K562 (cell line): ENCODE measurements around the gene MYO6. TPM values are rescaled to one million over a fixed set of nuclear protein-coding genes. Genes with fewer than 3 reads are reported as not detected.

Source experiments
- ATAC-seq: fragments of 200-7000 bp; cut with Tn5 transposase; 3 replicates; pipeline ENCODE4 v1.9.1; 2020; ENCODE audit warnings: moderate library complexity
- BruUV-seq: library from RNA; stranded (reverse); fragments of 400-500 nt; replicated peaks from 2 replicates; lab custom pipeline; 2021; lab: Mats Ljungman, UMichigan
- CTCF ChIA-PET: fragments of 300-600 bp; formaldehyde crosslinking; extraction: SDS; loops from one replicate; lab custom pipeline; 2021; ENCODE audit warnings: low intra/inter-chr PET ratio; lab: Yijun Ruan, JAX
- POLR2A ChIA-PET: fragments of 300-600, 350-650 bp; sonication (Branson Sonifier 250); formaldehyde crosslinking; extraction: SDS; loops from one replicate; lab custom pipeline; 2021; ENCODE audit warnings: antibody characterized with exemption, inconsistent platforms; lab: Yijun Ruan, JAX
- DNase-seq, 4 experiments: peaks; one replicate each; pipeline versions ENCODE4 v3.0.0 to v3.0.0-alpha.2; 2011 to 2018; ENCODE audit warnings: low spot score in 3 of 4, mixed read lengths in 3 of 4; ENCODE audit errors: extremely low read depth in 1 of 4
- FAIRE-seq: peaks from 2 replicates; lab custom pipeline; 2011; peaks lifted over from hg19 to GRCh38; lab: Jason Lieb, UNC
- H2AFZ ChIP-seq: 2 replicates; pipeline ENCODE4 v1.6.0; 2011; ENCODE audit warnings: low read depth, low read length, control low read depth, inconsistent platforms
- H3K27ac ChIP-seq: fragments of 200-600 bp; 3 replicates; pipeline ENCODE4 v1.8.0; 2011; ENCODE audit warnings: low read depth, mild to moderate bottlenecking, control low read depth, inconsistent platforms, low read length, moderate library complexity, mixed read lengths; ENCODE audit errors: extremely low read depth
- H3K27me3 ChIP-seq, 2 experiments: fragments of 300-600 bp in 1 of 2; 2 replicates in 1 of 2; 3 replicates in 1 of 2; pipeline versions ENCODE4 v1.6.0 to v1.8.0; 2011; ENCODE audit warnings: inconsistent platforms in 2 of 2, low read length in 2 of 2, mild to moderate bottlenecking in 1 of 2, mixed read lengths in 1 of 2, moderate library complexity in 1 of 2; ENCODE audit not compliant: control insufficient read depth in 2 of 2, insufficient read depth in 2 of 2
- H3K36me3 ChIP-seq: fragments of 300-600 bp; 3 replicates; pipeline ENCODE4 v1.8.0; 2011; ENCODE audit warnings: mild to moderate bottlenecking, low read length, inconsistent platforms; ENCODE audit not compliant: control insufficient read depth, insufficient read depth
- H3K4me1 ChIP-seq, 2 experiments: fragments of 200-600 bp in 1 of 2; replicated peaks in 1 of 2; 2 replicates in 1 of 2; 3 replicates in 1 of 2; pipeline versions ENCODE4 v1.5.1 to v1.8.0; 2011; ENCODE audit warnings: inconsistent platforms in 2 of 2, low read length in 2 of 2, mild to moderate bottlenecking in 1 of 2, mixed read lengths in 1 of 2, moderate library complexity in 1 of 2; ENCODE audit not compliant: control insufficient read depth in 2 of 2, insufficient read depth in 2 of 2
- H3K4me2 ChIP-seq: 2 replicates; pipeline ENCODE4 v1.6.1; 2011; ENCODE audit warnings: low read length, control low read depth, inconsistent platforms, mixed read lengths; ENCODE audit not compliant: insufficient read depth
- H3K4me3 ChIP-seq: fragments of 200-600 bp; sonication (generic), shearing (Covaris generic); 2 replicates; pipeline ENCODE4 v1.5.1; 2016; ENCODE audit warnings: control low read depth, inconsistent platforms
- H3K79me2 ChIP-seq: fragments of 200-600 bp; 3 replicates; pipeline ENCODE4 v1.8.0; 2011; ENCODE audit warnings: low read length, inconsistent platforms; ENCODE audit not compliant: control insufficient read depth, insufficient read depth
- H3K9ac ChIP-seq, 2 experiments: 2 replicates each; pipeline versions ENCODE4 v1.6.0 to v1.6.1; 2011; ENCODE audit warnings: low read depth in 2 of 2, low read length in 2 of 2, control low read depth in 1 of 2, inconsistent platforms in 1 of 2, mild to moderate bottlenecking in 1 of 2, mixed read lengths in 1 of 2; ENCODE audit not compliant: insufficient read depth in 1 of 2
- H3K9me1 ChIP-seq: one replicate; pipeline ENCODE4 v1.6.0; 2011; ENCODE audit warnings: inconsistent platforms, mild to moderate bottlenecking, low read length, moderate library complexity; ENCODE audit not compliant: control insufficient read depth, insufficient read depth
- H3K9me3 ChIP-seq: replicated peaks from 2 replicates; pipeline ENCODE4 v1.5.1; 2011; ENCODE audit warnings: low read depth, low read length, inconsistent platforms; ENCODE audit not compliant: control insufficient read depth, insufficient read depth
- H4K20me1 ChIP-seq: replicated peaks from 2 replicates; pipeline ENCODE4 v1.6.1; 2011; ENCODE audit warnings: low read length, inconsistent platforms, mixed read lengths; ENCODE audit not compliant: control insufficient read depth, insufficient read depth
- ATF6 ChIP-seq: sonication (generic); formaldehyde crosslinking; IDR thresholded peaks from 2 replicates; pipeline ENCODE4 v1.4.0; 2020; ENCODE audit warnings: mild to moderate bottlenecking, missing genetic modification reagents
- C11orf30 ChIP-seq: fragments of 450-650 bp; IDR thresholded peaks from 2 replicates; pipeline ENCODE4 v1.6.1; 2016; ENCODE audit warnings: low read depth, mild to moderate bottlenecking
- DNMT1 ChIP-seq: fragments of 450-650 bp; IDR thresholded peaks from 2 replicates; pipeline ENCODE4 v1.6.1; 2016; ENCODE audit warnings: antibody characterized with exemption, mild to moderate bottlenecking
- MTA2 ChIP-seq: fragments of 450-650 bp; IDR thresholded peaks from 2 replicates; pipeline ENCODE4 v1.6.1; 2016; ENCODE audit warnings: low read depth
- PCBP2 ChIP-seq: fragments of 200-400 bp; formaldehyde crosslinking; IDR thresholded peaks from 2 replicates; pipeline ENCODE4 v1.6.1; 2018; ENCODE audit warnings: low read length, low read depth, mild to moderate bottlenecking, moderate library complexity; ENCODE audit not compliant: poor library complexity, severe bottlenecking
- SMARCC2 ChIP-seq: fragments of 450-650 bp; IDR thresholded peaks from 2 replicates; pipeline ENCODE4 v1.6.1; 2017; ENCODE audit warnings: antibody characterized with exemption, moderate library complexity, mild to moderate bottlenecking, low read depth
- TAF1 ChIP-seq: IDR thresholded peaks from 2 replicates; pipeline ENCODE4 v1.6.1; 2011; ENCODE audit warnings: mild to moderate bottlenecking, low read length, moderate library complexity; ENCODE audit not compliant: insufficient read depth, control insufficient read depth, severe bottlenecking; ENCODE audit errors: extremely low read depth
- WGBS: fragments of 100-300 bp; shearing (Covaris generic); methylation state at CpG from one replicate; pipeline ENCODE4 v1.1.6; 2016; ENCODE audit warnings: low coverage, mixed read lengths; ENCODE audit not compliant: insufficient coverage; ENCODE audit errors: missing lambda C conversion rate; 5-methylcytosine and 5-hydroxymethylcytosine counted together
- in situ Hi-C: fragments of 300-500 bp; cut with MboI; formaldehyde crosslinking; loops from 4 replicates; pipeline ENCODE4 v1.15.0; 2018; ENCODE audit warnings: inconsistent platforms, mixed read lengths
- intact Hi-C: fragments of 100-400 bp; cut with micrococcal nuclease; formaldehyde crosslinking; loops from 2 replicates; pipeline ENCODE4 v1.14.2; 2022
- polyA plus RNA-seq, 8 experiments: library from polyadenylated mRNA; depleted of rRNA in 4 of 8; stranded (reverse) in 5 of 8; unstranded in 3 of 8; fragments of >200 nt; fragmentation: Nextera tagmentation in 2 of 8; fragmentation: Illumina TruSeq in 1 of 8; extraction: Ambion mirVana in 2 of 8; extraction: Trizol in 1 of 8; gene quantifications; 2 replicates each; pipeline versions ENCODE4 v1.2.1 to v1.2.3, GENCODE V29; 2011 to 2014; ENCODE audit warnings: inconsistent platforms in 1 of 8, missing spikeins in 1 of 8
- total RNA-seq, 7 experiments: library from RNA; depleted of rRNA in 6 of 7; stranded (reverse); fragments of >200 nt in 6 of 7; fragmentation: Illumina TruSeq in 2 of 7; extraction: Trizol in 2 of 7; gene quantifications; 2 replicates each; pipeline versions ENCODE4 v1.2.1 to v1.2.3, GENCODE V29; 2011 to 2021; ENCODE audit warnings: low replicate concordance in 1 of 7
- TF ChIP-seq, protein P1 (sequence below): fragments of 250-450 bp; sonication (Bioruptor Pico); IDR thresholded peaks from 2 replicates; pipeline ENCODE4 v1.5.0; 2022; ENCODE audit warnings: mild to moderate bottlenecking

MYO6 gene
- total and polyA plus RNA-seq, 9 of the 15 experiments (the other 6 are each of a cell fraction or from before 2014, with no cell fraction given) = 1.3 to 5.5 (median 2.7) TPM

GRCh38 chr6:75794351-75794846 lies 45.4 kb downstream of the MYO6 start:
- no peak for FAIRE-seq

More at GRCh38 chr6:75794351-75794846, 45.4 kb downstream of the MYO6 start:
- H3K79me2 ChIP-seq = no peaks in the 10 kb centered on the region
- H3K27me3 ChIP-seq = no peaks in the 10 kb centered on the region; a peak in 1 of 5 replicates
- no TSS peak for BruUV-seq
- TF ChIP-seq, protein P1, sequence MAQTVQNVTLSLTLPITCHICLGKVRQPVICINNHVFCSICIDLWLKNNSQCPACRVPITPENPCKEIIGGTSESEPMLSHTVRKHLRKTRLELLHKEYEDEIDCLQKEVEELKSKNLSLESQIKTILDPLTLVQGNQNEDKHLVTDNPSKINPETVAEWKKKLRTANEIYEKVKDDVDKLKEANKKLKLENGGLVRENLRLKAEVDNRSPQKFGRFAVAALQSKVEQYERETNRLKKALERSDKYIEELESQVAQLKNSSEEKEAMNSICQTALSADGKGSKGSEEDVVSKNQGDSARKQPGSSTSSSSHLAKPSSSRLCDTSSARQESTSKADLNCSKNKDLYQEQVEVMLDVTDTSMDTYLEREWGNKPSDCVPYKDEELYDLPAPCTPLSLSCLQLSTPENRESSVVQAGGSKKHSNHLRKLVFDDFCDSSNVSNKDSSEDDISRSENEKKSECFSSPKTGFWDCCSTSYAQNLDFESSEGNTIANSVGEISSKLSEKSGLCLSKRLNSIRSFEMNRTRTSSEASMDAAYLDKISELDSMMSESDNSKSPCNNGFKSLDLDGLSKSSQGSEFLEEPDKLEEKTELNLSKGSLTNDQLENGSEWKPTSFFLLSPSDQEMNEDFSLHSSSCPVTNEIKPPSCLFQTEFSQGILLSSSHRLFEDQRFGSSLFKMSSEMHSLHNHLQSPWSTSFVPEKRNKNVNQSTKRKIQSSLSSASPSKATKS (CRISPR knock-in tag) = no peak
- TF ChIP-seq C11orf30 (no peak), DNMT1 (no peak), SMARCC2 (no peak), ATF6 (CRISPR knock-in tag) (no peak), PCBP2 (no peak), TAF1 (no peak), MTA2 (no peak)
- TF ChIP-seq, all 486 proteins: peak for 0
- H2AFZ ChIP-seq = no peak overlapping the region
- no peak overlapping the region for H3K9ac ChIP-seq
- CTCF ChIA-PET = no interaction called here
- WGBS = 10% methylated on average over 4 of the region's 4 CpGs
- no peak overlapping the region for H3K4me2 ChIP-seq
- POLR2A ChIA-PET = interaction anchor here (1.4 kb wide), 1 partner anchor 37 kb away, joined by 3 read pairs; no protein-coding TSS in a partner anchor
- ATAC-seq (no peak), DNase-seq (no peak)
- H3K9me3 ChIP-seq = no peaks in the 10 kb centered on the region
- no peak overlapping the region for H3K27ac ChIP-seq
- intact Hi-C loops (no loop called here), in situ Hi-C loops (no loop called here)
- no peaks in the 10 kb centered on the region for H3K9me1 ChIP-seq
- no peaks in the 10 kb centered on the region for H3K4me1 ChIP-seq
- no peak overlapping the region for H3K4me3 ChIP-seq
- no peaks in the 10 kb centered on the region for H3K36me3 ChIP-seq
- no peaks in the 10 kb centered on the region for H4K20me1 ChIP-seq
